ENCODE data around the gene ZFP90.

Gene ZFP90

DNA sequence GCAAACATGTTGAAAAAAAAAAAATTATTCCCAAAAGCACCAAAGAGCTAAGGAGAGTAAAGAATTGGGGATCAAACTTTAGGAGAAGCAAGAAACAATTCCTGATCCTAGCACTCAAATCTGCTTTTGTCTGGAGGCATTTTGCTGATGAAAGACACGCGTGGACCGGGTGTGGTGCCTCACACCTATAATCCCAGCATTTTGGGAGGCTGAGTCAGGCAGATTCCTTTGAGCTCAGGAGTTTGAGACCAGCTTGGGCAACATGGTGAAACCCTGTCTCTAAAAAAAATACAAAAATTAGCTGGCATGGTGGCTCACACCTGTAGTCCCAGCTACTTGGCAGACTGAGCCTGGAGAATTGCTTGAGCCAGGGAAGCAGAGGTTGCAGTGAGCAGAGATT is 35.4 kb downstream of the ZFP90 start:
- H3K27ac ChIP-seq: no peak overlapping the region
- no peak overlapping the region for H3K4me2 ChIP-seq
- H3K4me3 ChIP-seq (IDR thresholded peaks at IDR 0.05; ENCODE audit: insufficient read depth, low read depth, low read length): no peak overlapping the region
- no peaks in the 10 kb centered on the region for H4K20me1 ChIP-seq (ENCODE audit: insufficient read depth)
- no peaks in the 10 kb centered on the region for H3K4me1 ChIP-seq (ENCODE audit: low read depth, poor library complexity, severe bottlenecking)
- H2AFZ ChIP-seq (ENCODE audit: low read depth): no peak overlapping the region
- no peaks in the 10 kb centered on the region for H3K36me3 ChIP-seq (ENCODE audit: insufficient read depth)
- H3K9ac ChIP-seq: no peak overlapping the region
- no peaks in the 10 kb centered on the region for H3K79me2 ChIP-seq (ENCODE audit: insufficient read depth, low read depth)
- TF ChIP-seq, protein P1, sequence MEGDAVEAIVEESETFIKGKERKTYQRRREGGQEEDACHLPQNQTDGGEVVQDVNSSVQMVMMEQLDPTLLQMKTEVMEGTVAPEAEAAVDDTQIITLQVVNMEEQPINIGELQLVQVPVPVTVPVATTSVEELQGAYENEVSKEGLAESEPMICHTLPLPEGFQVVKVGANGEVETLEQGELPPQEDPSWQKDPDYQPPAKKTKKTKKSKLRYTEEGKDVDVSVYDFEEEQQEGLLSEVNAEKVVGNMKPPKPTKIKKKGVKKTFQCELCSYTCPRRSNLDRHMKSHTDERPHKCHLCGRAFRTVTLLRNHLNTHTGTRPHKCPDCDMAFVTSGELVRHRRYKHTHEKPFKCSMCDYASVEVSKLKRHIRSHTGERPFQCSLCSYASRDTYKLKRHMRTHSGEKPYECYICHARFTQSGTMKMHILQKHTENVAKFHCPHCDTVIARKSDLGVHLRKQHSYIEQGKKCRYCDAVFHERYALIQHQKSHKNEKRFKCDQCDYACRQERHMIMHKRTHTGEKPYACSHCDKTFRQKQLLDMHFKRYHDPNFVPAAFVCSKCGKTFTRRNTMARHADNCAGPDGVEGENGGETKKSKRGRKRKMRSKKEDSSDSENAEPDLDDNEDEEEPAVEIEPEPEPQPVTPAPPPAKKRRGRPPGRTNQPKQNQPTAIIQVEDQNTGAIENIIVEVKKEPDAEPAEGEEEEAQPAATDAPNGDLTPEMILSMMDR (conservative IDR thresholded peaks at IDR 0.05; ENCODE audit: low read depth, low read length): no peak
- no peaks in the 10 kb centered on the region for H3K27me3 ChIP-seq (ENCODE audit: insufficient read depth, low read depth)

DNA sequence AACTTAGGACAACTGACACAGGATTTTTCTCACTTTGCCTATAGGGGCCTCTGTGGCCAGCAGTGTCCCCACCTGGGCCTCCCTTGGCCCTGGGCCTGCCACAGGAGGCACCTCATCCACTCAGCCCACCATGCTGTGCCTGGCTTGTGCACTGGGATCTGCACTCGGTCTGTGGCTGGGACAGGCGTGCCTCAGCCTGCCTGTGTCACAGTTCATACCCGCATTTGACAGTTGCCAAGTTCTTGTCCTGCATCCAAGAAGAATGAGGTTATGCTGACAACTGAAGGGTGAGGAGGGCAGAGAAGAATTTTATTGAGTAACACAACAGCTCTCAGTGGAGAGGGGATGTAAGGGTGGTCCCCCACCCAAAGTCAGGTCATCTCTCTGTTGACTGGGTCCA is 36.0 kb downstream of the ZFP90 start:
- Histone ChIP-seq H3K4me3 (IDR thresholded peaks at IDR 0.05; ENCODE audit: insufficient read depth, low read depth, low read length) (no peak overlapping the region), H3K27ac (no peak overlapping the region), H3K36me3 (ENCODE audit: insufficient read depth) (no peaks in the 10 kb centered on the region)

DNA sequence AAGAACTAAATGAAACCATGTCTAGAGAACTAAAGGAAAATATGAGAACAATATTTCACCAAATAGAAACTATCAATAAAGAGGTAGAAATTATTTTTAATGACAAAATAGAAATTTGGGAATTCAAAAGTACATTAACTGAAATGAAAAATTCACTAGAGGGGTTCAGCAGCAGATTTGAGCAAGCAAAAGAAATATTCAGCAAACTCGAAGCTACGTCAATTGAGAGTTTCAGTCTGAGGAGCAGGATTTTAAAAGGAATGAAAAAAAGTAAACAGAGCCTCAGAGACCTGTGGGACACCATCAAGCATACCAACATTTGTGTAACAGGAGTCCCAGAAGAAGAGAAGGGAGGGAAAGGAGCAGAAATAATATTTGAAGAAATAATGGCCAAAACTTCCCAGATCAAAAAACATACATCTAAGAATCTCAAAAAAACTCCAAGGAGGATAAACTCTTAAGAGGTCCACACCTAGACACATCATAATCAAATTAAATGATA is 38.3 kb downstream of the ZFP90 start:
- Histone ChIP-seq H3K36me3 (ENCODE audit: insufficient read depth) (no peaks in the 10 kb centered on the region), H3K4me3 (IDR thresholded peaks at IDR 0.05; ENCODE audit: insufficient read depth, low read depth, low read length) (no peak overlapping the region), H4K20me1 (ENCODE audit: insufficient read depth) (no peaks in the 10 kb centered on the region), H3K27ac (no peak overlapping the region), H3K9ac (no peak overlapping the region), H3K4me1 (ENCODE audit: low read depth, poor library complexity, severe bottlenecking) (no peaks in the 10 kb centered on the region), H3K79me2 (ENCODE audit: insufficient read depth, low read depth) (no peaks in the 10 kb centered on the region), H3K27me3 (ENCODE audit: insufficient read depth, low read depth) (no peaks in the 10 kb centered on the region), H2AFZ (ENCODE audit: low read depth) (no peak overlapping the region), H3K4me2 (no peak overlapping the region)
- TF ChIP-seq, protein P1 (conservative IDR thresholded peaks at IDR 0.05; ENCODE audit: low read depth, low read length): no peak

More for the DNA sequence above, 36.0 kb downstream of the ZFP90 start:
- Histone ChIP-seq H3K4me1 (ENCODE audit: low read depth, poor library complexity, severe bottlenecking) (no peaks in the 10 kb centered on the region), H3K79me2 (ENCODE audit: insufficient read depth, low read depth) (no peaks in the 10 kb centered on the region), H2AFZ (ENCODE audit: low read depth) (no peak overlapping the region), H3K9ac (no peak overlapping the region), H3K27me3 (ENCODE audit: insufficient read depth, low read depth) (no peaks in the 10 kb centered on the region), H3K4me2 (no peak overlapping the region), H4K20me1 (ENCODE audit: insufficient read depth) (no peaks in the 10 kb centered on the region)
- TF ChIP-seq, protein P1 (conservative IDR thresholded peaks at IDR 0.05; ENCODE audit: low read depth, low read length): no peak

DNA sequence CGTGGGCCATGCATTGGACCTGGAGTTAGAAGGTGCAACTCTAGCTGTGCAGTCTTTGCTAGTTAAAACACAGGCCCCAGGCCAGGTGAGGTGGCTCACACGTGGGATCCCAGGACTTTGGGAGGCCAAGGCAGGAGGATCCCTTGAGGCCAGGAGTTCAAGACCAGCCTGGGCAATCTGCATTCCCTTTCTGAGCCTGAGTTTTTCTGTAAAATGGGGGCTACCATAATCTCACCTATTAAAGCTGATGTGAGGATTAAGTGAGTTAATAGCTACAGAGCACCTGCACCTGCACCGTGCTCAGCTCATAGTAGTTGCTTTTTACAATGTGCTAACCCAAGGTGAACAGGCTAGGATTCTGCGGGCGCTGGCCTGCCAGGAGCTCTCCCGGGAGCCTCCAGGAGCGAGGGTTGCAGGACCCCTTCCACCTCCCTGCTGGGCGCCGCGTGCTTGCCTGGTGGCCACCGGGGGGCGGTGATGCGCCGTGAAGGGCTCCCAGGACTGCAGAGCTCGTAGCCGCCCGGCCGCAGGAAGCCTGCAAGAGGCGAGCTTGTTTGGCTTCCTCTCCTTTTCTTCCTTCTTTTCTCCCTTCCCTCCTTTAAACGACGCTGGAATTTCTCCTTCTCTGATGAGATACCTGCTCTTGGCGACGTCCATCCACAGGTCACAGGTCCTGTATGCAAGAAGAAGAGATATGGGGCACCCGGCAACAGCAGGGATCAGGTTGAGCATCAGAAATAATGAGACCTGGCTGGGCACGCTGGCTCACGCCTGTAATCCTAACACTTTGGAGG is 51.3 kb downstream of the ZFP90 start:
- H3K27me3 ChIP-seq (ENCODE audit: insufficient read depth, low read depth): no peaks in the 10 kb centered on the region
- no peaks in the 10 kb centered on the region for H4K20me1 ChIP-seq (ENCODE audit: insufficient read depth)
- TF ChIP-seq, protein P1 (conservative IDR thresholded peaks at IDR 0.05; ENCODE audit: low read depth, low read length): peak; percentile 37
- no peaks in the 10 kb centered on the region for H3K79me2 ChIP-seq (ENCODE audit: insufficient read depth, low read depth)
- H3K4me2 ChIP-seq: no peak overlapping the region
- no peak overlapping the region for H3K4me3 ChIP-seq (IDR thresholded peaks at IDR 0.05; ENCODE audit: insufficient read depth, low read depth, low read length)
- H3K27ac ChIP-seq: no peak overlapping the region
- H3K9ac ChIP-seq: no peak overlapping the region
- no peaks in the 10 kb centered on the region for H3K4me1 ChIP-seq (ENCODE audit: low read depth, poor library complexity, severe bottlenecking)
- no peak overlapping the region for H2AFZ ChIP-seq (ENCODE audit: low read depth)
- no peaks in the 10 kb centered on the region for H3K36me3 ChIP-seq (ENCODE audit: insufficient read depth)

Measured in KMS-11 (cell line).